Stimulated activated naive CD8-positive, alpha-beta T cell treated with anti-CD3 and anti-CD28 coated beads, Interleukin-15, Interleukin-2, amounts not matched to agents 100 ng/mL and 50 ng/mL, for 24 hours (primary cell): ENCODE results near the gene MRPS6.

Source experiments
- H3K27ac Mint-ChIP-seq: one replicate; pipeline ENCODE4 v1.8.0; 2021; ENCODE audit warnings: mild to moderate bottlenecking, mixed read lengths
- H3K27me3 Mint-ChIP-seq: one replicate; pipeline ENCODE4 v1.8.0; 2021; ENCODE audit warnings: mixed read lengths
- H3K36me3 Mint-ChIP-seq: one replicate; pipeline ENCODE4 v1.8.0; 2021; ENCODE audit warnings: low read depth, mixed read lengths
- H3K4me1 Mint-ChIP-seq: one replicate; pipeline ENCODE4 v1.8.0; 2021; ENCODE audit warnings: low read depth, mixed read lengths
- H3K4me3 Mint-ChIP-seq: one replicate; pipeline ENCODE4 v1.8.0; 2021; ENCODE audit warnings: mild to moderate bottlenecking, mixed read lengths
- H3K9me3 Mint-ChIP-seq: one replicate; pipeline ENCODE4 v1.8.0; 2021; ENCODE audit warnings: mixed read lengths

Gene MRPS6

DNA sequence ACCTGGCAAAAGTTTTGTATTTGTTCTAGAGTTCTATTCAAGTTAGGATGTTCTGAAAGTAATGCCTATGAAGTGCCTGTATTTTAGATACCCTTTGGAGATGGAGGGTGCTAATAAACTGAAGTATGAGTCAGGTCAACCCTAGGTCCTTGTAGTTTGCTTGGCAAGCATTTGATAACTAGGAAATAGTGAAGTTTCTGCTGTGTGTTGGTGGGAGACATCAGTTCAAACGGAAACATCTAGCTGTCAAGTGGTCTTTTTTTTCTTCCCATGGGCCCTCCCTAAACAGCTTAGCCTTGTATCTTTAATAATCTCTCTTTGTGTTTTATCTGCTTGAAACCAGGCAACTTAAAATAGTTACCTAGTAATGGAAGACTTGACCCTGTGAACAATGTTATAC lies 4.5 kb downstream of the MRPS6 start:
- H3K27ac Mint-ChIP-seq = peak overlapping the region; percentile 82

DNA sequence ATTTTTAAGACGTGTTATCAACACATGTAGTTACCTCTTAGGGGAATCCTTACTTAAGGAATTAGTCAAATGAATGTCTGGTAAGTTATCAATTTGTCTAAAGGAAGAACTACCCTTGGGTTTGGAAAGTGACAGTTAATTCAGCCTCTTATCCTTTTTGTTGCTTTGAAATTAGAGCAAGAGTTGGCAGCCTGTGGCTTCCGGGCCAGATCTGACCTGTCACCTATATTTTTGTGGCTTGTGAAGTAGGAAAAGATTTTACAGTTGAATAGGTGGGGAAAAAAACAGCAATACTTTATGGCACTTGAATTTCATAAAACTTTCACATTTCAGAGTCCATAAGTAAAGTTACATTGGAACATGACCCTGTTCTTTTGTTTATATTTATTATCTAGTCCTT lies 5.5 kb downstream of the MRPS6 start:
- Mint-ChIP-seq H3K4me1 (no peaks in the 10 kb centered on the region), H3K27ac (peak overlapping the region; percentile 82), H3K36me3 (peaks cover 86% of the 10 kb centered on the region), H3K4me3 (peak overlapping the region; percentile 71), H3K27me3 (no peaks in the 10 kb centered on the region), H3K9me3 (no peaks in the 10 kb centered on the region)

More for the DNA sequence above, 4.5 kb downstream of the MRPS6 start:
- Mint-ChIP-seq H3K9me3 (no peaks in the 10 kb centered on the region), H3K27me3 (no peaks in the 10 kb centered on the region), H3K4me1 (no peaks in the 10 kb centered on the region), H3K4me3 (peak overlapping the region; percentile 71), H3K36me3 (peaks cover 76% of the 10 kb centered on the region)

DNA sequence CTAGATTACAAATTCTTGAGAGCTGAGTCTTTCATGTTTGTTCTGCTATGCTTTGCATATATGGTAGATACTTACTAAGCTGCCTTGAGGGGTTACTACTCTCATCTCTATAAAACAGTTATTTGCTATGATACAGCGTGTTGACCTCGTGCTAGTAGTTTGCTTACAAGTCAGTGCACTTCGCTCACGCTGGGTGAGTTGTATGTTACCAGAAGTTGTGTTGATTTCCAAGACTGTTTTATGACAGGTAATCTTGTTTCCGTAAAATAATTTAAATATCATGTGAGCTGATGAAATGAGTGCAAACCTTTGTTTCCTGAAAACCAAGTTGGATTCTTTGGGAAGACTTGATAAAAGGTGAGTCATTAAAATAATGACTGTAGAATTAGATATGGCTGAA lies 7.3 kb downstream of the MRPS6 start:
- Mint-ChIP-seq H3K36me3 (peaks cover 79% of the 10 kb centered on the region), H3K27me3 (no peaks in the 10 kb centered on the region), H3K9me3 (no peaks in the 10 kb centered on the region), H3K27ac (peak overlapping the region; percentile 62), H3K4me1 (no peaks in the 10 kb centered on the region), H3K4me3 (no peak overlapping the region)

DNA sequence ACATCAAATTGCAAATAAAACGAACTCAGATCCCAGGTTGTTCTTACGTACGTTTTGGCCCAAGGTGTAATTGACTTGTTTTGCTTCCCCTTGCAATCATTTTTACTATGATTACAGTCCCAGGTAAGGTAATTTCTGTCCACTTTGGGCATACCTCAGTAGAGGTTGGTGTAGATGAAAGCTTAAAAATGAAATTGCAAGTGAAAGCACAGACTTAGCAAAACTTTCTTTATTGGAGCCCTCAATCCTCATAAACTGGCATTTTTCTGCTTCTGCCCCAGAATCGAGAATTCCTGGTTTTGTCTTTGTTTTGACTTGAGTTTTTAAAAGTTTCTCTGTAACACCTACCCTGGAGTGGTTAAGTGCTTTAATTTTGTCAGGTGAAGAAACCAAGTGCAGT lies 9.4 kb downstream of the MRPS6 start:
- H3K27ac Mint-ChIP-seq = peak overlapping the region; percentile 5
- no peaks in the 10 kb centered on the region for H3K4me1 Mint-ChIP-seq
- no peaks in the 10 kb centered on the region for H3K27me3 Mint-ChIP-seq
- H3K4me3 Mint-ChIP-seq = no peak overlapping the region
- peaks cover 65% of the 10 kb centered on the region for H3K36me3 Mint-ChIP-seq
- H3K9me3 Mint-ChIP-seq = no peaks in the 10 kb centered on the region

DNA sequence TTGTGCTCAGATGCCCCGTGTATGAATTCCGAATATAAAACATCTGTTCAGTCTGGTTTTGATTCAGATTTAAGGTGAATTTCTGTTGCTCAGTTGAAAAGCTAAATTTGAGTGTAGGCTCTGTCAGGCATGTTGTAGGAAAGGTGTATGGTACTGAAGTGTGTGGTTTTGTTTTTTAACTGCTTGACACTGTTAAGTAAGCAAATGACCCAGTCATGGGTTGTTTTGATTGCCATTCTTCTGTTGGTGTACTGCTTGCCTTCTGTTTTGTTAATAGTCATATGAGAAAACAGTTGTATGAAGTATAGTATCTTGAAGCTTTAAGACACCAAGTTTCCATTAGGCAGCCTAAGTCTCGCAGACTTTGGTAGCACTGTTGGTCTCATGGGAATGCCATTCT lies 10.0 kb downstream of the MRPS6 start:
- Mint-ChIP-seq H3K36me3 (peaks cover 64% of the 10 kb centered on the region), H3K4me1 (no peaks in the 10 kb centered on the region), H3K27ac (peak overlapping the region; percentile 5), H3K9me3 (no peaks in the 10 kb centered on the region), H3K4me3 (no peak overlapping the region), H3K27me3 (no peaks in the 10 kb centered on the region)

DNA sequence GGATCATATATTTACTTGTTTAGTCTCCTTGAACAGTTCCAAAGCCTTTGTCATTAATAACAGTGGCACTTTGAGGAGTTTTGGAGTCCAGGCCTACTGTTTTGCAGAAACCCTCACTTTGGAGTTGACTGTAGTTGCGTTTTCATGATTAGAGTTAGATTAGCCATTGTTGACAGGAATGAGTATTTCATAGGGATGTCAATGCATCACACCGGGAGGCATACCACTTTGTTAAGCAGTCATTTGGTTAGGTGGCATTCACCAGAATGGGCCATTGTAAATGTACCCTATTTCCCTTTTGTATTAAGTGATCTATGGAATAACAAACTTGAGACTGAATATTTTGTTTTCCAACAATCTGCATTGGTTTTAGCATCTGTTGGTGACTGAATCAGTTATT lies 11.8 kb downstream of the MRPS6 start:
- peaks cover 12% of the 10 kb centered on the region for H3K4me1 Mint-ChIP-seq
- no peak overlapping the region for H3K27ac Mint-ChIP-seq
- H3K36me3 Mint-ChIP-seq = peaks cover 52% of the 10 kb centered on the region
- no peaks in the 10 kb centered on the region for H3K9me3 Mint-ChIP-seq
- H3K4me3 Mint-ChIP-seq = no peak overlapping the region
- H3K27me3 Mint-ChIP-seq = no peaks in the 10 kb centered on the region

DNA sequence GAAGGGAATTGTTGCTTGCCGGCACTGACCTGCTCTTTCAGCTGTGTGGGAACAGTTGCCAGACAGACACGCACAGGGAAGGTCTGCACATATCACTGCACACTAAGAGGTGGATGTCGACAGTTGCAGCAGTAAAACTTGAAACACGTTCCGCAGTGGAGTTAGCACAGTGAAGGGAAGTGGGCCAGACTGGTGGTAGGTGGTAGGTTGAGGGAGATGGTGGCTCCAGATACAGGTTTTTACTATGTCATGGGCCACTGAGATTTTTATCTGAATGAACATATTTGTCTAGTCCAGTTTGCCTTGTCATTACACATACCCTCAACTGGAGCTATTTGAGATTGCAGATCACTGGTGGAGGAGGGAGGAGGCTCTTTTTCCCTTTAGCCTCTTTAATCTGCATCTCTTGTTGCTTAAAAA lies 13.5 kb downstream of the MRPS6 start:
- Mint-ChIP-seq H3K4me3 (no peak overlapping the region), H3K36me3 (peaks cover 34% of the 10 kb centered on the region), H3K27ac (no peak overlapping the region), H3K4me1 (peaks cover 29% of the 10 kb centered on the region), H3K9me3 (no peaks in the 10 kb centered on the region), H3K27me3 (no peaks in the 10 kb centered on the region)

DNA sequence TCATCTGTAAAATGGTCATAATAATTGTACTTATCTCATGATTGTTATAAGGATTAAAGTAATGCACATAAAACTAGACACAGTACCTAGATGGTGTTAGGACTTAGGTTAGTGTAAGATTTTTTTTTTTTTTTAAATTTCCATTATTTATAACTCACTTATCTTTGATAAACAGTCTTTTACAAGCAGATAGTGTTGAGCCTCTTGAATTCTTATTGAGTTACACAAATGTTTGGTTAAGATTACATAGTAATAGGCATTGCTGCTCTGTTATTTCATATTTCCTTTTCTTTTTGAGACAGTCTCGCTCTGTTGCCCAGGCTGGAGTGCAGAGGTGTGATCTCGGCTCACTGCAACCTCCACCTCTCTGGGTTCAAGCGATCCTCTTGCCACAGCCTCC lies 15.4 kb downstream of the MRPS6 start:
- peaks cover 44% of the 10 kb centered on the region for H3K4me1 Mint-ChIP-seq
- H3K9me3 Mint-ChIP-seq = no peaks in the 10 kb centered on the region
- H3K4me3 Mint-ChIP-seq = no peak overlapping the region
- no peaks in the 10 kb centered on the region for H3K27me3 Mint-ChIP-seq
- no peak overlapping the region for H3K27ac Mint-ChIP-seq
- H3K36me3 Mint-ChIP-seq = peaks cover 23% of the 10 kb centered on the region

DNA sequence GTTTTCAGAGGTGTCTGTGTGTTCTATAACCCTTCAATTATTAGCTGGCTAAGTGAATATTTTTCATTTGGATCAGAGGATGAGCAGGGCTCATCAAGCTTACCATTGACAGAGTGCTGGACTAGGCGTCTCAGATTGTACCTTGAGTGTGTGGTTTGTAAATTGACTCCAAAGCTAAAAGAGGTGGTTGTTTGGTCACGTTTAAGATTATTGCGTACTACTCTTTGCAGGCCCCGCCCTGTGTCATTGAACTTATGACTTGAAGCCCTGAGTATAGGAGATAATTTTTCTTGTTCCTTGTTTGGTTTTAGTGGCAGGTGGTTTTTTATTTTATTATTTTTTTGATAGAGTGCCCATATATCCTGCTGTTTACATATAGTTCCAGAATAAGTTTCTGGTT lies 17.7 kb downstream of the MRPS6 start:
- Mint-ChIP-seq H3K4me3 (no peak overlapping the region), H3K36me3 (peaks cover 35% of the 10 kb centered on the region)

DNA sequence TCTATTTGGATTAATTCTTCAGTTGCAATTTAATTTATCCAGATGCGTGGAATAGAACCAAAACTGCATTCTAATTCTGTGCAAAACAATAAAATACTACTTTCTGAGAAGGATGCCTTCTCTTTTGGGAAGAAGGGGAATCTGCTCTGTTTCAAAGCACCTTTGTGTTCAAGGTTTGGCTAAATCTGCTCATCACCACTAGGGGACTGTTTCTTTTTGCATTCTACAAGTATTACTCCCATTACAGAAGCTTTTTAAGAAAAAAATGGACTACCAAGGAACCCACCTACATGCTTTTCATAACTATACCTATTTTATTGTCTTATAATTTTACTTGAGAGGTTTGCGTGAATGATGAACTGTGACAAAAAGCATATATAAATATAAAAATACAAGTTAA lies 18.2 kb downstream of the MRPS6 start:
- peaks cover 51% of the 10 kb centered on the region for H3K4me1 Mint-ChIP-seq
- no peak overlapping the region for H3K4me3 Mint-ChIP-seq
- peaks cover 40% of the 10 kb centered on the region for H3K36me3 Mint-ChIP-seq
- no peaks in the 10 kb centered on the region for H3K9me3 Mint-ChIP-seq
- no peak overlapping the region for H3K27ac Mint-ChIP-seq
- H3K27me3 Mint-ChIP-seq = no peaks in the 10 kb centered on the region

More for the DNA sequence above, 17.7 kb downstream of the MRPS6 start:
- Mint-ChIP-seq H3K9me3 (no peaks in the 10 kb centered on the region), H3K4me1 (peaks cover 51% of the 10 kb centered on the region), H3K27ac (no peak overlapping the region), H3K27me3 (no peaks in the 10 kb centered on the region)

DNA sequence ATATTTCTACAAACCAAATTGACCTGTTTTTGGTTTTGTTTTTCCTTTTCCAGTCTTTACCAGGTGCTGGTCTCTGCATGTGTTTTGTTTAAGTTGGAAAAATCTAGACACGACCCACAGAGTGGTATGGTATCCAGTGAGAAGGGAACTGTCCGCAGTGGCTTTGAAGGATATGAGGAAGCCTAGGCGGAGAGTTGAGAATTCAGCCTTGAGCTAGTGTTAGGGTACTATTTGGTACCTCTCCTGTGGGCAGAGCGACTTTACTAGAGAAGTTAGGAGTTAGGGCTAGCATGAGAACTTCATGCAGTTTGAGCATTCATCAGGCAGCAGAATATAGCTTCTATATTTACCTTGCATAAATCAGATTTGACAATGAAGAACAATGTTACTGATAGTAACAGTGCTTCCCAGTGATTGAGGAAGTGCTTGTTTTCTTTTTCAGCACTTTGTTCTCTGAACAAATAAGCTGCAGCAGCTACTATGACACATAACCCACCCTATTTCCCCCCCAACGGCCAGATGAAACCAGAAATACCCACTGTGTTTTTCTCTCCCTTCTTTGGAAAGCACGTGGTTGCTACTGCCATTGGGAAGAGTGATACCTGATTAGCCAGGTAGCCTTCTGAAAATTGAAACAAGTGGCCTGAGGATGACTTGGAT lies 19.0 kb downstream of the MRPS6 start:
- no peaks in the 10 kb centered on the region for H3K27me3 Mint-ChIP-seq
- peaks cover 48% of the 10 kb centered on the region for H3K36me3 Mint-ChIP-seq
- H3K9me3 Mint-ChIP-seq = no peaks in the 10 kb centered on the region
- H3K27ac Mint-ChIP-seq = no peak overlapping the region
- H3K4me3 Mint-ChIP-seq = no peak overlapping the region
- peaks cover 59% of the 10 kb centered on the region for H3K4me1 Mint-ChIP-seq

DNA sequence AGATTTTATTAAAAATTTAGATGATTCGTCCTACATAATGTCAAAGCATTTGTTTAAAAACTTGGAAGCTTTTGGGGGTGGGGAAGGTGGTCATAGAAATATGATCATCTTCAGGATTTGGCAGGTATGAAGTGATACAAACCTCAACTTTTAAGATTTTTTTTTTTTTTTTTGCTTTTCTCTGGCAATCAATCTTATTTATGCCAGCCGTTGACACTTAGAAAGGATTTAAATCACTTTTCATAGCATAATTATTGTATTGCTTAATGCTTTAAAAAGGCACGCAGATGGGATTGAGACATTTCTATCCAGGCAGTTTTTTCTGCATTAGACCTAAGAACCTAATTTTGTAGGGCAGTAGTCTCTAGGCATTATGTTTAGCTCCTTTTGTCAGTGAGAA lies 19.7 kb downstream of the MRPS6 start:
- Mint-ChIP-seq H3K27ac (no peak overlapping the region), H3K4me3 (no peak overlapping the region), H3K4me1 (peaks cover 66% of the 10 kb centered on the region), H3K36me3 (peaks cover 53% of the 10 kb centered on the region), H3K9me3 (no peaks in the 10 kb centered on the region), H3K27me3 (no peaks in the 10 kb centered on the region)

DNA sequence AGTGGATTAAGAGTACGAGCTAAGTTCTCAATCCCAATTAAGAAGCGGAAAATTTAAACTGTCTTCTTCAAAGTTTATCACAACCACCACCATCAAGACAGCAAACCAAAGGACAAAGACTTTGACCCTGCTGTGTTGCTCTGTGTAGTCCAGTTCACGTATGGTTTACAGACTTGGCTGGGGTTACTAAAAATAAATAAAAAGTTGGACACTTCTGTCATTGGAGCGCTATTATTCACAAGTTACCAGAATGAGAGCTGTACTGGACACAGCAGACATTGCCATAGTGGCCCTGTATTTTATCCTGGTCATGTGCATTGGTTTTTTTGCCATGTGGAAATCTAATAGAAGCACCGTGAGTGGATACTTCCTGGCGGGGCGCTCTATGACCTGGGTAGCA lies 21.6 kb downstream of the MRPS6 start:
- Mint-ChIP-seq H3K4me3 (no peak overlapping the region), H3K36me3 (peaks cover 65% of the 10 kb centered on the region), H3K9me3 (no peaks in the 10 kb centered on the region), H3K4me1 (peaks cover 72% of the 10 kb centered on the region), H3K27ac (no peak overlapping the region), H3K27me3 (no peaks in the 10 kb centered on the region)

DNA sequence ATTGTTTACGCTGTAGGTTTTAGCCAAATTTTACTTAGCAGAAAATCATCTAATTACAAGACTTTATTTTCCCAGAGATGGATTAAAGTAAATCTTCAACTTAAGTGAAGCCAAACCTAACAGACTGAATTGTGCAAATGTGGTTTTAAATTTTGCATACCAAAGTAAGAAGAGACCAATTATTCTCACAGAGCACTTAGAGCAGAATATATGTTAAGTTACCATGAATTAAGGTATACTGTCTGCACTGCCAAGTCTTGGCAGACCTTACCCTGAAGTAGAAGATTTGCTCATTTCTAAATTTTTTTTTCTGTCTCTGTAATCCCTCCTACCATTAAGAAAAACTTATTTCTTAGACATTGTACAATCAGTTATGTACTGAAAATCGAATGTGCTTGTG lies 24.1 kb downstream of the MRPS6 start:
- Mint-ChIP-seq H3K4me1 (peaks cover 75% of the 10 kb centered on the region), H3K27ac (no peak overlapping the region), H3K4me3 (no peak overlapping the region), H3K9me3 (no peaks in the 10 kb centered on the region), H3K36me3 (peaks cover 75% of the 10 kb centered on the region), H3K27me3 (no peaks in the 10 kb centered on the region)

DNA sequence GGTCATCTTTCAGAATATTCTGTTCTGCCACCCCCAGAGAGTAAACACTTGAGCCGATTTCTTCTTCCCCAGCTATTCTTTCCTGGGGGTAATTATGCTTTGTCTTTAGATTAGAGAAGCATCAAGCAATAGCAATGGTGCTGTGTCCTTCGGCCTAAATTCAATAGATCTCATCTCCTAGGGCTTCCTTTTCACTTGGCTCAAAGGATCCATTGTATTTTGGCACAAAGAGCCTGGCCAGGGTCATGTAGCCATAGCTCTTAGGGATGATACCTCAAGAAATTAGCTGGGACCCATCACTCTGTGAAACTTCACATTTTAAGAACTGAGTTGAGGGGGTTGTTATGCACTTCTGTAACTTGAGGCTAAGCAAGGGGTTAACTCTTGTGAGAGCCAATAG lies 27.0 kb downstream of the MRPS6 start:
- Mint-ChIP-seq H3K27me3 (no peaks in the 10 kb centered on the region), H3K4me1 (peaks cover 84% of the 10 kb centered on the region), H3K27ac (no peak overlapping the region), H3K36me3 (peaks cover 84% of the 10 kb centered on the region), H3K9me3 (no peaks in the 10 kb centered on the region), H3K4me3 (no peak overlapping the region)

DNA sequence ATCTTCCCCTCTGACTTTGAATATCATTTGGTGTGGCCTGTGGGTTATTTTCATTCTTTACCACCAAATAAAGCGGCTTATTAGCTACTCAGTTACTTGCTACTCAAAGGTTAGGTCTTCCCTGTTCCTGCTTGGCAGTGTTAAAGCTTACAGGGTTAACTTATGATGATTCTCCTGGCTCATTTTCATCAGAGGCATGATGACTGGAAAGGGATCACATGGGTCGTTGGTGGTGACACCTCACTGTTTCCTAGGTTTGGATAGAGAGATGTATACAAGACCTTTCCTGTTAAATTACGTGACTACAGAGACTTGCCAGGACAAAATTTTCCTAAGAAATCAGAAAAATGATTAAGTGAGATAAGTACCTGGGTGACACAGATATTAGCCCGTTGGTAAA lies 27.4 kb downstream of the MRPS6 start:
- H3K36me3 Mint-ChIP-seq = peaks cover 84% of the 10 kb centered on the region
- peaks cover 89% of the 10 kb centered on the region for H3K4me1 Mint-ChIP-seq
- no peaks in the 10 kb centered on the region for H3K27me3 Mint-ChIP-seq
- no peaks in the 10 kb centered on the region for H3K9me3 Mint-ChIP-seq
- no peak overlapping the region for H3K27ac Mint-ChIP-seq
- no peak overlapping the region for H3K4me3 Mint-ChIP-seq
